T-helper 1 cell treated with Interleukin-12 subunit alpha and Interleukin-12 subunit beta and Interleukin-4 antibody, amounts not matched to agents 30 ng/mL and 1 ng/mL, for 36 hours (primary cell): ENCODE results near the gene ZNF512. TPM values are rescaled to one million over a fixed set of nuclear protein-coding genes. Genes with fewer than 3 reads are reported as not detected.
"Not testable (repeated sequence)": the region's sequence is repeated elsewhere in the genome, so short reads cannot be mapped to it uniquely, and the experiment has no call there.

Experiments
- intact Hi-C: fragments of 100-400 bp; cut with micrococcal nuclease; formaldehyde crosslinking; loops from one replicate; pipeline ENCODE4 v1.15.1; 2024
- total RNA-seq: library from RNA; stranded (reverse); gene quantifications from 2 replicates; pipeline ENCODE4 v1.2.3, GENCODE V29; 2022

ZNF512 gene
- total RNA-seq, 1 donor from 2014 or later: 39.1 TPM

GRCh38 chr2:27582129-27582694 is 630 bp upstream of the ZNF512 start:
- intact Hi-C loops: loop anchor here (1.0 to 5.0 kb wide), 4 partner anchors 57 to 310 kb away; partner anchors contain the start of genes BABAM2, MRPL33 and RBKS

GRCh38 chr2:27583390-27583915 is 611 bp downstream of the ZNF512 start:
- intact Hi-C loops: loop anchor here (1.0 to 5.0 kb wide), 9 partner anchors 45 to 309 kb away; partner anchors contain the start of genes BABAM2, EIF2B4, IFT172 and MRPL33

- intact Hi-C loops: loop anchor here (5.0 kb wide), 1 partner anchor 308 kb away; the partner anchor contains the start of genes BABAM2 and RBKS
These were observed 1.8 kb downstream of the ZNF512 start for GRCh38 chr2:27584597-27584996.

GRCh38 chr2:27587025-27587424 is 4.2 kb downstream of the ZNF512 start:
- intact Hi-C loops: no loop called here

GRCh38 chr2:27588308-27588707 is 5.5 kb downstream of the ZNF512 start:
- intact Hi-C loops: no loop called here

GRCh38 chr2:27591745-27592144 is 8.9 kb downstream of the ZNF512 start:
- intact Hi-C loops: no loop called here

- intact Hi-C loops: no loop called here
These were observed 10.4 kb downstream of the ZNF512 start for GRCh38 chr2:27593240-27593639.

GRCh38 chr2:27594020-27594703 is 11.3 kb downstream of the ZNF512 start:
- intact Hi-C loops: not testable (repeated sequence)

- intact Hi-C loops: not testable (repeated sequence)
These were observed 12.6 kb downstream of the ZNF512 start for GRCh38 chr2:27595412-27595811.

- intact Hi-C loops: no loop called here
These were observed 13.8 kb downstream of the ZNF512 start for GRCh38 chr2:27596627-27597026.

- intact Hi-C loops: no loop called here
These were observed 23.8 kb downstream of the ZNF512 start for GRCh38 chr2:27606611-27607010.

- intact Hi-C loops: no loop called here
These were observed 31.1 kb downstream of the ZNF512 start for GRCh38 chr2:27613985-27614384.

GRCh38 chr2:27615316-27615715 is 32.5 kb downstream of the ZNF512 start:
- intact Hi-C loops: no loop called here

- intact Hi-C loops: loop anchor here (10.0 kb wide), 1 partner anchor 1747 kb away; the partner anchor contains the start of gene ASXL2
These were observed 38.7 kb downstream of the ZNF512 start for GRCh38 chr2:27621524-27621923.

GRCh38 chr2:27622921-27623384 is 40.1 kb downstream of the ZNF512 start:
- intact Hi-C loops: loop anchor here (10.0 kb wide), 1 partner anchor 1748 kb away; the partner anchor contains the start of gene ASXL2

GRCh38 chr2:27624943-27625342 is 42.1 kb downstream of the ZNF512 start:
- intact Hi-C loops: loop anchor here (5.0 to 10.0 kb wide), 3 partner anchors 553 to 1750 kb away; partner anchors contain the start of genes ASXL2, OST4 and TRMT61B

GRCh38 chr2:27626323-27626722 is 43.5 kb downstream of the ZNF512 start:
- intact Hi-C loops: loop anchor here (5.0 to 10.0 kb wide), 3 partner anchors 554 to 1752 kb away; partner anchors contain the start of genes ASXL2, OST4 and TRMT61B

GRCh38 chr2:27626921-27627320 is 44.1 kb downstream of the ZNF512 start:
- intact Hi-C loops: loop anchor here (5.0 to 10.0 kb wide), 3 partner anchors 555 to 1752 kb away; partner anchors contain the start of genes ASXL2, OST4 and TRMT61B

- intact Hi-C loops: loop anchor here (1.0 to 10.0 kb wide), 10 partner anchors 45 to 1753 kb away; partner anchors contain the start of genes ASXL2, ATRAID, BABAM2 and IFT172
These were observed 45.3 kb downstream of the ZNF512 start for GRCh38 chr2:27627963-27628766.

GRCh38 chr2:27628767-27629709 is 46.2 kb downstream of the ZNF512 start, which contains the start of the genes CCDC121 and GPN1:
TSS of gene CCDC121 (minus strand) at chr2:27629012. CDS start at chr2:27627799, 1,213 bp downstream.
TSS of gene GPN1 (plus strand) at chr2:27629050. CDS start at chr2:27629059, 9 bp downstream.
- intact Hi-C loops: loop anchor here (1.0 to 10.0 kb wide), 15 partner anchors 9 to 1754 kb away; partner anchors contain the start of genes ASXL2, ATRAID, BABAM2 and EIF2B4
